BLaER1 treated with 17β-estradiol and CSF1 and Interleukin-3, amounts not matched to agents 10 nM and 100 nM (cell line): ENCODE data around the gene MYO18A.
"Not testable (repeated sequence)": the region's sequence is repeated elsewhere in the genome, so short reads cannot be mapped to it uniquely, and the experiment has no call there.

Experiments used
- H3K27ac ChIP-seq, 11 experiments: shearing (Covaris generic); formaldehyde crosslinking; 2 replicates each; pipeline ENCODE4 v1.8.1; 2022
- H3K27me3 ChIP-seq, 11 experiments: shearing (Covaris generic); formaldehyde crosslinking; 2 replicates each; pipeline ENCODE4 v1.8.1; 2022
- H3K36me3 ChIP-seq, 11 experiments: shearing (Covaris generic); formaldehyde crosslinking; 2 replicates each; pipeline ENCODE4 v1.8.1; 2022
- H3K4me1 ChIP-seq, 10 experiments: shearing (Covaris generic); formaldehyde crosslinking; 2 replicates each; pipeline ENCODE4 v1.8.1; 2022
- H3K4me2 ChIP-seq, 11 experiments: shearing (Covaris generic); formaldehyde crosslinking; 2 replicates each; pipeline ENCODE4 v1.8.1; 2022
- H3K4me3 ChIP-seq, 10 experiments: shearing (Covaris generic); formaldehyde crosslinking; 2 replicates each; pipeline ENCODE4 v1.8.1; 2022
- H3K9ac ChIP-seq, 11 experiments: shearing (Covaris generic); formaldehyde crosslinking; 2 replicates each; pipeline ENCODE4 v1.8.1; 2022
- H3K9me3 ChIP-seq, 11 experiments: shearing (Covaris generic); formaldehyde crosslinking; replicated peaks in 1 of 11; 2 replicates each; pipeline ENCODE4 v1.8.1; 2022
- H4K20me1 ChIP-seq, 11 experiments: shearing (Covaris generic); formaldehyde crosslinking; 2 replicates each; pipeline ENCODE4 v1.8.1; 2022
- Cebpa-rat ChIP-seq, 11 experiments: shearing (Covaris generic); IDR thresholded peaks; 2 replicates each; pipeline ENCODE4 v1.8.1; 2022

MYO18A gene

DNA sequence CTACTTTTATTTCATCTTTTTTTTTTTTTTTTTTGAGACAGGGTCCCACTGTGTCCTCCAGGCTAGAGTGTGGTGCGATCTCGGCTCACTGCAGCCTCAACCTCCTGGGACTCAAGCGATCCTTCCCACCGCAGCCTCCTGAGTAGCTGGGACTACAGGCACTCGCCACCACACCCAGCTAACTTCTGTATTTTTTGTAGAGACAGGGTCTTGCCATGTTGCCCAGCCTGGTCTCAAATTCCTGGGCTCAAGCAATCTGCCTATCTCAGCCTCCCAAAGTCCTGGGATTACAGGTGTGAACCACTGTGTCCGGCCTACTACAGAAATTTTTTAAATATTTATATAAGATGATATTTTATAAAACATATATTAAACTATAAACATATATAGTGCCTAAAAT, 4.8 kb downstream of the MYO18A start:
- no peak overlapping the region for H3K4me3 ChIP-seq
- H3K4me1 ChIP-seq = peaks cover 40 to 49% (median 46%) of the 10 kb centered on the region in 10 experiments
- TF ChIP-seq Cebpa-rat (IDR thresholded peaks at IDR 0.05) = no peak
- no peaks in the 10 kb centered on the region for H3K9me3 ChIP-seq
- no peaks in the 10 kb centered on the region; a peak in 1 of 22 replicates for H3K27me3 ChIP-seq
- peaks cover 0 to 26% (median 10%) of the 10 kb centered on the region in 11 experiments; a peak in 8 of 22 replicates for H4K20me1 ChIP-seq
- no peak overlapping the region; a peak in 1 of 22 replicates for H3K9ac ChIP-seq
- H3K36me3 ChIP-seq = 0 out of 22 replicates have a peak, but pooled peaks cover 0 to 7% (median 0%) of the 10 kb centered on the region in 11 experiments
- H3K27ac ChIP-seq = peak overlapping the region in 2 of 11 experiments; percentile 55 to 59; a peak in 2 of 22 replicates
- H3K4me2 ChIP-seq = peak overlapping the region in 9 of 11 experiments; percentile 86 to 100 (median 99); a peak in 11 of 22 replicates

DNA sequence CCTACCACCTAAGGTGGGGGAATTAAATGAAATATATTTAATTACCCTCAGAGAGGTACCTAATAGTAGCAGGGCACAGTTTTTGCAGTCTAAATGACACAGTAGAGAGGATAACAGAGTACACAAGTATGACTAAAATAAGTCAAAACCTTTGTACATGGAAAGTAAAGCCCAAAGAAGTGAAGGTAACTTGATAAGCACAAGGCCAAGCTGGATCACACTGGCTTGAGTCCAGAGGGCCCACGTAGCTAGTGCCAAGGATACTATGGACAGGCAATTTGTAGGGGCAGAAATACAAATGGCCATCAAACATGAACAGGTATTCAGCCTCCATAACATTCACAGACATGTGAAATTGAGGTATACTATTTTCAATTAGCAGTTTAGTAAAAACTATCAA, 7.6 kb downstream of the MYO18A start:
- Histone ChIP-seq H3K27ac (no peak overlapping the region), H3K4me1 (peaks cover 32 to 38% (median 37%) of the 10 kb centered on the region in 10 experiments), H3K27me3 (no peaks in the 10 kb centered on the region; a peak in 1 of 22 replicates), H3K4me3 (no peak overlapping the region), H3K9me3 (0 out of 22 replicates have a peak, but pooled peaks cover 0 to 4% (median 0%) of the 10 kb centered on the region in 11 experiments), H3K4me2 (no peak overlapping the region), H3K36me3 (peaks cover 0 to 14% (median 6%) of the 10 kb centered on the region in 11 experiments; a peak in 5 of 22 replicates), H3K9ac (no peak overlapping the region), H4K20me1 (peaks cover 0 to 15% (median 5%) of the 10 kb centered on the region in 11 experiments; a peak in 9 of 22 replicates)
- TF ChIP-seq Cebpa-rat (IDR thresholded peaks at IDR 0.05) = no peak

DNA sequence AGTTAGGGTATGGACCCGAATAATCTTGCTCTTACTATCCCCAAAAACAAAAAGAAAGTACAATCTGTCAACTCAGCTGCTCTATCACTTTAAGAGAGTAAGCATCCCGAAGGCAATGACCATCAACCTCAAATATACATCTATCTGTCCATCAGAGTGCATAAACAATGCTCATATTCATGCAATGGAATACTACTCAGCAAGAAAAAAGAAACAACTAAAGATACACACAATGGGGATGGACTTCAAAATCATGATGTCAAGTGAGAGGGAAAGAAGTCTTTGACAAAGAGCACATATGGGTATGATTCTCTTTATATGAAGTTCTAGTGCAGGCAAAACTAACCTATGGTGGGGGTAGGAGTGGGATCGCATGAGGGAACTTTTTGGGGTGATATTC, 9.5 kb downstream of the MYO18A start:
- H3K27ac ChIP-seq = no peak overlapping the region

DNA sequence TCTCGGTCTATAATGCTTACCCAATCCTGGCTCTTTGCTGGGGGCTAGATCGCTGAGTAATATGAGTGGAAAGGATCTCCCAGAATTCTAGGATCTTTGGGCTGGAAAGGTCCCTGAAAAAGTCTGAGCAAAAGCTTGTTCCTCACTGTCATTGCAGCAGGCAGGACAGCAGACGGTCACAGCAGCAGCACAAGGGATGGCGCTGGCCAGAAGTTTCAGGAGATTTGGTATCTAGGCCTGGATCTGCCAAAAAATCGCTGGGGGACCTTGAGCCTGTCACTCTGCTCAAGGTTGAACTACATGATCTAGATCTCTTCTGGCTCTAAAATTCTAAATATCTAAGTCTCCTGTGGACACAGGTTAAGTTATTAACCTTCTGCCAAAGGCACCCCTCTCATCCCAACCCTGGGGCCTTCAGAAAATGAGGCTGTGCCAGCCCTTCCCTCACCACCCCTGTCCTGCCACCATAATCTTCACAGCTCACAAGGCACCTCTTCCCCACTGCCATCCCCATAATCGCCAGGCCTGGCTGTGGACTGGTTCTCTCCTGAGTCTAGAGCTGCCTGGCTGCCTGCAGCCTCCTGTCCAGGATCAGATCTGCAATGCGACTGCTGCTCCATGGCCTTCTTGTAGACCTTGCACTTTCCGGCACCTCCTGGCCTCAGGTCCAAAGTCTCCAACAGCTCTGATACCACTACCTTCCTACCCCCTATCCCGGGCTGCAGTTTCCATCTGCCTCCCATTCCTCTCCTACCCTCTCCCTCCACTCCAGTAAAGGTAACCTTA, 10.2 kb downstream of the MYO18A start:
- Histone ChIP-seq H3K4me2 (no peak overlapping the region), H3K4me3 (no peak overlapping the region), H4K20me1 (peaks cover 0 to 22% (median 0%) of the 10 kb centered on the region in 11 experiments; a peak in 5 of 22 replicates), H3K36me3 (peaks cover 13 to 33% (median 20%) of the 10 kb centered on the region in 11 experiments; a peak in 20 of 22 replicates), H3K27me3 (no peaks in the 10 kb centered on the region), H3K4me1 (peaks cover 11 to 19% (median 15%) of the 10 kb centered on the region in 10 experiments), H3K9me3 (0 out of 22 replicates have a peak, but pooled peaks cover 0 to 4% (median 0%) of the 10 kb centered on the region in 11 experiments), H3K9ac (no peak overlapping the region; a peak in 1 of 22 replicates), H3K27ac (no peak overlapping the region)
- no peak for TF ChIP-seq Cebpa-rat (IDR thresholded peaks at IDR 0.05)

More for the DNA sequence above, 9.5 kb downstream of the MYO18A start:
- no peak for TF ChIP-seq Cebpa-rat (IDR thresholded peaks at IDR 0.05)
- Histone ChIP-seq H3K27me3 (no peaks in the 10 kb centered on the region), H3K4me2 (no peak overlapping the region), H3K9me3 (0 out of 22 replicates have a peak, but pooled peaks cover 0 to 4% (median 0%) of the 10 kb centered on the region in 11 experiments), H4K20me1 (peaks cover 0 to 15% (median 0%) of the 10 kb centered on the region in 11 experiments; a peak in 5 of 22 replicates), H3K4me1 (peaks cover 14 to 24% (median 21%) of the 10 kb centered on the region in 10 experiments), H3K36me3 (peaks cover 6 to 27% (median 16%) of the 10 kb centered on the region in 11 experiments; a peak in 20 of 22 replicates), H3K4me3 (no peak overlapping the region), H3K9ac (no peak overlapping the region)

DNA sequence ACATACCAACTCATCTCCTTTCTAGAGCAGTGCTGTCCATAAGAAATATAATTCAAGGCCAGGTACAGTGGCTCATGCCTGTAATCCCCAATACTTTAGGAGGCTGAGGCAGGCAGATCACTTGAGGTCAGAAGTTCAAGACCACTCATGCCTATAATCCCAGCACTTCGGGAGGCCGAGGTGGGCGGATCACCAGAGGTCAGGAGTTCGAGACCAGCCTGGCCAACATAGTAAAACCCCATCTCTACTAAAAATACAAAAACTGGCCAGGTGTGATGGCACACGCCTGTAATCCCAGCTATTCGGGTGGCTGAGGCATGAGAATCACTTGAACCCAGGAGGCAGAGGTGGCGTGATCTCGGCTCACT, 11.5 kb downstream of the MYO18A start:
- not testable (repeated sequence) for H3K9ac ChIP-seq, H3K27me3 ChIP-seq, H3K27ac ChIP-seq, H3K4me3 ChIP-seq, H3K9me3 ChIP-seq
- H3K4me1 ChIP-seq = peaks cover 21 to 30% (median 25%) of the 10 kb centered on the region in 10 experiments
- H4K20me1 ChIP-seq = peaks cover 0 to 24% (median under 1%) of the 10 kb centered on the region in 11 experiments; a peak in 7 of 22 replicates
- peak overlapping the region in 8 of 11 experiments; percentile 5 to 70 (median 57); a peak in 11 of 22 replicates for H3K4me2 ChIP-seq
- peaks cover 14 to 36% (median 24%) of the 10 kb centered on the region in 11 experiments; a peak in 20 of 22 replicates for H3K36me3 ChIP-seq

DNA sequence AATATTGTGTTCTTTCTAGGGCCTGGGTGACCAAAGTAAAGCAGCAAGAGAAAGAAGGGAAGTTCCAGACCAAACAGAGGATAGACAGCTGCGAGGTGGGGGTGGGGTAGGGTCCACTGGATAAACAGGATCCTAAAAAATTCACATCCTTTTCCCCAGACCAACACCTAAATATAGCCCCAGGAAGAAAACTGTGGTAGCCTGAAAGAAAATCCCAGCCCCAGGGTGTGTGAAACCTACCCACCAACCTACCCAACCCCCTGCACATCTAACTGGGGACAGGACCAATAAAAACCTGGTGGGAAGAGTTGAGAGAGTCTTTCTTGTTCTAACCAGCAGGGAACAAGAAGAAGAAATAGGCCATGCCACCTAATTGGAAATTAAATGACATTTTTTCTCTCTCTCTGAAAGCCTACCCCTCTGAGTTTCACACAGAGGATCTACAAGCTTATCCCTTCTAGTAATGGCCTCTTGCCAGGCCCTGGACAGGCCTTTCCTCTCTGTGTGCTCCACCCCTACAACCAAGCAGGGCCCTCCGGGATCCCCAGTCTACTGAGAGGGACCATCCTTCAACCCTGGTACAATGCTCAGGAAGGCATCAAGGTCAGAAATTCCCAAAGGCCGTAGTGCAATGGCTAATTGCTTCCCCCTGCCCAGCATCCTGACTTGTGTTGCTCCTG, 12.0 kb downstream of the MYO18A start:
- H3K9ac ChIP-seq = no peak overlapping the region; a peak in 1 of 22 replicates
- no peak for TF ChIP-seq Cebpa-rat (IDR thresholded peaks at IDR 0.05)
- peaks cover 0 to 29% (median 6%) of the 10 kb centered on the region in 11 experiments; a peak in 12 of 22 replicates for H4K20me1 ChIP-seq

DNA sequence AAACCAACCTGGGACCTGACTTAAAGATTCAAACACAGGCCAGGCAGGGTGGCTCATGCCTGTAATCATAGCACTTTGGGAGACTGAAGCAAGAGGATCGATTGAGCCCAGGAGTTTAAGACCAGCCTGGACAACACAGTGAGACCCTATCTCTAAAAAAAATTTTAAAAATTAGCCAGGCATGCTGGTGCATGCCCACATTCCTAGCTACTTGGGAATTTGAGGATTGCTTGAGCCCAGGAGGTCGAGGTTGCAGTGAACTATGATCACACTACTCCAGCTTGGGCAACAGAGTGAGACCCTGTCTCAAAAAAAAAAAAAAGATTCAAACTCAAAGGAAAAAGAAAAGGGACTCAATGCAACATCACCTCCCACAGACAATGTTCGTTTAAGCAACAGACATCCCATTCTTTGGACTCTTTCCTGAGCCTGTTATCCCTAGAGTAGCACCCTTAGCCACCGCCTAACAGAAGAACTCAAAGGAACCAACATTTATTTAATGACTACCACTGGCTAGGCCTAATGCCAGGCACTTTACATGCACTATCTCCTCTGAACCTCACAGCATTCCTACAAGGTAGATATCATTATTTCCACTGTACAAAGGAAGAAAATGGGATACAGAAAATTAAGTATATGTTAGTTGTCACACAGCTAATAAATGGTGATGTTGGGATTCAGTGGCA, 12.7 kb downstream of the MYO18A start:
- H3K36me3 ChIP-seq = peaks cover 14 to 41% (median 24%) of the 10 kb centered on the region in 11 experiments; a peak in 20 of 22 replicates
- no peak overlapping the region for H3K4me3 ChIP-seq
- H3K9ac ChIP-seq = no peak overlapping the region; a peak in 1 of 22 replicates
- no peak for TF ChIP-seq Cebpa-rat (IDR thresholded peaks at IDR 0.05)
- H3K27me3 ChIP-seq = no peaks in the 10 kb centered on the region
- H3K9me3 ChIP-seq = 0 out of 22 replicates have a peak, but pooled peaks cover 0 to 4% (median 0%) of the 10 kb centered on the region in 11 experiments
- peak overlapping the region; percentile 5 to 70 (median 44); a peak in 18 of 22 replicates for H3K4me2 ChIP-seq
- no peak overlapping the region for H3K27ac ChIP-seq
- peaks cover 0 to 35% (median 10%) of the 10 kb centered on the region in 11 experiments; a peak in 12 of 22 replicates for H4K20me1 ChIP-seq
- peaks cover 33 to 42% (median 36%) of the 10 kb centered on the region in 10 experiments for H3K4me1 ChIP-seq

More for the DNA sequence above, 12.0 kb downstream of the MYO18A start:
- Histone ChIP-seq H3K27me3 (no peaks in the 10 kb centered on the region), H3K4me1 (peaks cover 26 to 35% (median 30%) of the 10 kb centered on the region in 10 experiments), H3K27ac (peak overlapping the region in 2 of 11 experiments; percentile 1 to 12; a peak in 2 of 22 replicates), H3K36me3 (peaks cover 14 to 35% (median 24%) of the 10 kb centered on the region in 11 experiments; a peak in 20 of 22 replicates), H3K4me3 (no peak overlapping the region), H3K9me3 (0 out of 22 replicates have a peak, but pooled peaks cover 0 to 4% (median 0%) of the 10 kb centered on the region in 11 experiments), H3K4me2 (peak overlapping the region; percentile 5 to 70 (median 44); a peak in 20 of 22 replicates)

DNA sequence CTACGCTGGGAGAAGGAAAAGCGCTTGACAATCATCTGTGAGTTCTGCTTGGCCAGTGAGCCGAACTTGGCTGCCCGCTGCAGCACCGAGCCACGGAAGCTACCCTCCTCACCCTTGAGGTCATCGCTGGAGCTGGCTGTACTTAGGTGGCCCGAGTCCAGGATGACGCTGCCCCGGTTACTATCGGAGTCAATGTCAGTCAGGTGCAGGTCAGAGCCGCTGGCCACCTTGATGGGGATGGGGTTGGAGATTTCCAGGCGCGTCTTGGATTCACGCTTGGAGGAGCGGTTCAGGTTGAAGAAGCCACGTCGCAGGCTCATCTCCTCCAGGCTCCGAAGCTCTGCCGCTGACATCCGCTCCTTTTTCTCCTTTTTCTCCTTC, 13.7 kb downstream of the MYO18A start:
- H3K27me3 ChIP-seq = no peaks in the 10 kb centered on the region
- peaks cover 0 to 43% (median 11%) of the 10 kb centered on the region in 11 experiments; a peak in 12 of 22 replicates for H4K20me1 ChIP-seq
- H3K9ac ChIP-seq = no peak overlapping the region
- 0 out of 22 replicates have a peak, but pooled peaks cover 0 to 4% (median 0%) of the 10 kb centered on the region in 11 experiments for H3K9me3 ChIP-seq
- H3K4me3 ChIP-seq = no peak overlapping the region
- no peak for TF ChIP-seq Cebpa-rat (IDR thresholded peaks at IDR 0.05)
- peaks cover 14 to 42% (median 24%) of the 10 kb centered on the region in 11 experiments; a peak in 20 of 22 replicates for H3K36me3 ChIP-seq
- H3K27ac ChIP-seq = no peak overlapping the region
- no peak overlapping the region for H3K4me2 ChIP-seq
- peaks cover 37 to 53% (median 45%) of the 10 kb centered on the region in 10 experiments for H3K4me1 ChIP-seq
